HepG2 (cell line): ENCODE measurements around the gene SMAD3. TPM values are rescaled to one million over a fixed set of nuclear protein-coding genes. Genes with fewer than 3 reads are reported as not detected.

Experiments
- BCL3 ChIP-seq: sonication (generic); formaldehyde crosslinking; IDR thresholded peaks from 2 replicates; pipeline ENCODE4 v1.5.1; 2020; ENCODE audit warnings: mild to moderate bottlenecking, missing genetic modification reagents, moderate library complexity
- CENPT ChIP-seq: sonication (generic); formaldehyde crosslinking; IDR thresholded peaks from 2 replicates; pipeline ENCODE4 v1.8.0; 2022; ENCODE audit warnings: low read depth, mild to moderate bottlenecking, moderate library complexity, missing genetic modification reagents
- FOXA1 ChIP-seq, 2 experiments: fragments of 450-650 bp in 1 of 2; sonication (generic) in 1 of 2; formaldehyde crosslinking in 1 of 2; IDR thresholded peaks; 2 replicates each; pipeline versions ENCODE4 v1.4.0 to v1.6.1; 2016 to 2020; ENCODE audit warnings: missing genetic modification reagents in 1 of 2
- GATAD2A ChIP-seq: IDR thresholded peaks from 2 replicates; pipeline ENCODE4 v1.6.1; 2016
- JARID2 ChIP-seq: sonication (generic); formaldehyde crosslinking; IDR thresholded peaks from 2 replicates; pipeline ENCODE4 v1.8.1; 2023; ENCODE audit warnings: missing genetic modification reagents, inconsistent platforms; ENCODE audit not compliant: insufficient replicate concordance
- NCOA2 ChIP-seq: sonication (generic); formaldehyde crosslinking; IDR thresholded peaks from 2 replicates; pipeline ENCODE4 v1.8.0; 2022; ENCODE audit warnings: inconsistent platforms
- PHB2 ChIP-seq: fragments of 450-650 bp; IDR thresholded peaks from 2 replicates; pipeline ENCODE4 v1.6.1; 2018; ENCODE audit not compliant: partially characterized antibody
- PTBP1 ChIP-seq: fragments of 200-400 bp; formaldehyde crosslinking; IDR thresholded peaks from 2 replicates; pipeline ENCODE4 v1.6.1; 2018; ENCODE audit warnings: low read length, low read depth; ENCODE audit not compliant: poor library complexity, severe bottlenecking
- RARA ChIP-seq: IDR thresholded peaks from 2 replicates; pipeline ENCODE4 v1.6.1; 2016; ENCODE audit warnings: missing genetic modification reagents, missing compliant biosample characterization
- RXRA ChIP-seq: sonication (generic); formaldehyde crosslinking; IDR thresholded peaks from 2 replicates; pipeline ENCODE4 v1.5.1; 2020; ENCODE audit warnings: missing genetic modification reagents
- SIN3B ChIP-seq: fragments of 150-350 bp; IDR thresholded peaks from 2 replicates; pipeline ENCODE4 v1.6.1; 2014; ENCODE audit warnings: low read length
- ZNF24 ChIP-seq: fragments of 450-650 bp; IDR thresholded peaks from 2 replicates; pipeline ENCODE4 v1.6.1; 2017; ENCODE audit warnings: antibody characterized with exemption, mild to moderate bottlenecking
- ZNF343 ChIP-seq: sonication (generic); formaldehyde crosslinking; IDR thresholded peaks from 2 replicates; pipeline ENCODE4 v1.4.0; 2020; ENCODE audit warnings: mild to moderate bottlenecking, missing genetic modification reagents
- ZNF382 ChIP-seq: sonication (generic); formaldehyde crosslinking; IDR thresholded peaks from 2 replicates; pipeline ENCODE4 v1.5.0; 2020; ENCODE audit warnings: missing genetic modification reagents, mild to moderate bottlenecking, borderline replicate concordance
- ZNF580 ChIP-seq: IDR thresholded peaks from 2 replicates; pipeline ENCODE4 v1.6.1; 2016; ENCODE audit warnings: low read depth, borderline replicate concordance
- ZNF589 ChIP-seq: sonication (generic); formaldehyde crosslinking; conservative IDR thresholded peaks from 2 replicates; pipeline ENCODE4 v1.8.0; 2022; ENCODE audit warnings: mild to moderate bottlenecking, moderate library complexity, missing genetic modification reagents
- ZNF75D ChIP-seq: sonication (generic); formaldehyde crosslinking; IDR thresholded peaks from 2 replicates; pipeline ENCODE4 v1.8.1; 2023; ENCODE audit warnings: missing genetic modification reagents, mild to moderate bottlenecking, borderline replicate concordance
- ZNF792 ChIP-seq: IDR thresholded peaks from 2 replicates; pipeline ENCODE4 v1.6.1; 2016
- polyA plus RNA-seq, 8 experiments: library from polyadenylated mRNA; depleted of rRNA in 3 of 8; stranded (reverse) in 7 of 8; unstranded in 1 of 8; fragments of >200 nt; fragmentation: Illumina TruSeq in 4 of 8; extraction: Trizol in 4 of 8; gene quantifications; 2 replicates each; pipeline versions ENCODE4 v1.2.1 to v1.2.3, GENCODE V29; 2011 to 2016; ENCODE audit warnings: low read depth in 4 of 8, missing spikeins in 1 of 8, mixed read lengths in 1 of 8; ENCODE audit not compliant: insufficient read depth in 1 of 8
- total RNA-seq, 5 experiments: library from RNA; depleted of rRNA; stranded (reverse); fragments of >200 nt; fragmentation: Illumina TruSeq; extraction: Trizol; gene quantifications; 2 replicates each; pipeline ENCODE4 v1.2.3, GENCODE V29; 2016; ENCODE audit warnings: low read depth in 1 of 5
- TF ChIP-seq, protein P1 (sequence below): sonication (generic); formaldehyde crosslinking; IDR thresholded peaks from 2 replicates; pipeline ENCODE4 v1.4.0; 2020; ENCODE audit warnings: missing genetic modification reagents
- TF ChIP-seq, protein P2 (sequence below): sonication (generic); formaldehyde crosslinking; IDR thresholded peaks from 2 replicates; pipeline ENCODE4 v1.8.1; 2023; ENCODE audit warnings: mild to moderate bottlenecking, missing genetic modification reagents
- TF ChIP-seq, protein P3 (sequence below): IDR thresholded peaks from 2 replicates; pipeline ENCODE4 v1.6.1; 2016; ENCODE audit warnings: mild to moderate bottlenecking

SMAD3 gene
- total and polyA plus RNA-seq, 2 of the 13 experiments (the other 11 are each of a cell fraction or from before 2014, with no cell fraction given), result 8.6 to 56.3 TPM

- TF ChIP-seq, protein P1, sequence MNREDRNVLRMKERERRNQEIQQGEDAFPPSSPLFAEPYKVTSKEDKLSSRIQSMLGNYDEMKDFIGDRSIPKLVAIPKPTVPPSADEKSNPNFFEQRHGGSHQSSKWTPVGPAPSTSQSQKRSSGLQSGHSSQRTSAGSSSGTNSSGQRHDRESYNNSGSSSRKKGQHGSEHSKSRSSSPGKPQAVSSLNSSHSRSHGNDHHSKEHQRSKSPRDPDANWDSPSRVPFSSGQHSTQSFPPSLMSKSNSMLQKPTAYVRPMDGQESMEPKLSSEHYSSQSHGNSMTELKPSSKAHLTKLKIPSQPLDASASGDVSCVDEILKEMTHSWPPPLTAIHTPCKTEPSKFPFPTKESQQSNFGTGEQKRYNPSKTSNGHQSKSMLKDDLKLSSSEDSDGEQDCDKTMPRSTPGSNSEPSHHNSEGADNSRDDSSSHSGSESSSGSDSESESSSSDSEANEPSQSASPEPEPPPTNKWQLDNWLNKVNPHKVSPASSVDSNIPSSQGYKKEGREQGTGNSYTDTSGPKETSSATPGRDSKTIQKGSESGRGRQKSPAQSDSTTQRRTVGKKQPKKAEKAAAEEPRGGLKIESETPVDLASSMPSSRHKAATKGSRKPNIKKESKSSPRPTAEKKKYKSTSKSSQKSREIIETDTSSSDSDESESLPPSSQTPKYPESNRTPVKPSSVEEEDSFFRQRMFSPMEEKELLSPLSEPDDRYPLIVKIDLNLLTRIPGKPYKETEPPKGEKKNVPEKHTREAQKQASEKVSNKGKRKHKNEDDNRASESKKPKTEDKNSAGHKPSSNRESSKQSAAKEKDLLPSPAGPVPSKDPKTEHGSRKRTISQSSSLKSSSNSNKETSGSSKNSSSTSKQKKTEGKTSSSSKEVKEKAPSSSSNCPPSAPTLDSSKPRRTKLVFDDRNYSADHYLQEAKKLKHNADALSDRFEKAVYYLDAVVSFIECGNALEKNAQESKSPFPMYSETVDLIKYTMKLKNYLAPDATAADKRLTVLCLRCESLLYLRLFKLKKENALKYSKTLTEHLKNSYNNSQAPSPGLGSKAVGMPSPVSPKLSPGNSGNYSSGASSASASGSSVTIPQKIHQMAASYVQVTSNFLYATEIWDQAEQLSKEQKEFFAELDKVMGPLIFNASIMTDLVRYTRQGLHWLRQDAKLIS (CRISPR knock-in tag), result no peak
- no peak for TF ChIP-seq BCL3 (CRISPR knock-in tag)
- peak; percentile 53 for TF ChIP-seq RARA
- TF ChIP-seq PTBP1, result no peak
- no peak for TF ChIP-seq NCOA2 (CRISPR knock-in tag)
- no peak for TF ChIP-seq SIN3B
- no peak for TF ChIP-seq CENPT (CRISPR knock-in tag)
- TF ChIP-seq, protein P2, sequence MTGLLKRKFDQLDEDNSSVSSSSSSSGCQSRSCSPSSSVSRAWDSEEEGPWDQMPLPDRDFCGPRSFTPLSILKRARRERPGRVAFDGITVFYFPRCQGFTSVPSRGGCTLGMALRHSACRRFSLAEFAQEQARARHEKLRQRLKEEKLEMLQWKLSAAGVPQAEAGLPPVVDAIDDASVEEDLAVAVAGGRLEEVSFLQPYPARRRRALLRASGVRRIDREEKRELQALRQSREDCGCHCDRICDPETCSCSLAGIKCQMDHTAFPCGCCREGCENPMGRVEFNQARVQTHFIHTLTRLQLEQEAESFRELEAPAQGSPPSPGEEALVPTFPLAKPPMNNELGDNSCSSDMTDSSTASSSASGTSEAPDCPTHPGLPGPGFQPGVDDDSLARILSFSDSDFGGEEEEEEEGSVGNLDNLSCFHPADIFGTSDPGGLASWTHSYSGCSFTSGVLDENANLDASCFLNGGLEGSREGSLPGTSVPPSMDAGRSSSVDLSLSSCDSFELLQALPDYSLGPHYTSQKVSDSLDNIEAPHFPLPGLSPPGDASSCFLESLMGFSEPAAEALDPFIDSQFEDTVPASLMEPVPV (CRISPR knock-in tag), result no peak
- no peak for TF ChIP-seq ZNF24
- TF ChIP-seq FOXA1 (IDR thresholded peaks at IDR 0.05), result no peak
- TF ChIP-seq FOXA1 (CRISPR knock-in tag; IDR thresholded peaks at IDR 0.05), result no peak
- TF ChIP-seq ZNF343, result no peak
- TF ChIP-seq ZNF580 (CRISPR knock-in tag), result no peak
- TF ChIP-seq ZNF382 (CRISPR knock-in tag), result no peak
- TF ChIP-seq ZNF75D (CRISPR knock-in tag), result no peak
- no peak for TF ChIP-seq PHB2
- peak; percentile 27; the same call in 1 of the 2 replicates for TF ChIP-seq RXRA (CRISPR knock-in tag)
- TF ChIP-seq, protein P3, sequence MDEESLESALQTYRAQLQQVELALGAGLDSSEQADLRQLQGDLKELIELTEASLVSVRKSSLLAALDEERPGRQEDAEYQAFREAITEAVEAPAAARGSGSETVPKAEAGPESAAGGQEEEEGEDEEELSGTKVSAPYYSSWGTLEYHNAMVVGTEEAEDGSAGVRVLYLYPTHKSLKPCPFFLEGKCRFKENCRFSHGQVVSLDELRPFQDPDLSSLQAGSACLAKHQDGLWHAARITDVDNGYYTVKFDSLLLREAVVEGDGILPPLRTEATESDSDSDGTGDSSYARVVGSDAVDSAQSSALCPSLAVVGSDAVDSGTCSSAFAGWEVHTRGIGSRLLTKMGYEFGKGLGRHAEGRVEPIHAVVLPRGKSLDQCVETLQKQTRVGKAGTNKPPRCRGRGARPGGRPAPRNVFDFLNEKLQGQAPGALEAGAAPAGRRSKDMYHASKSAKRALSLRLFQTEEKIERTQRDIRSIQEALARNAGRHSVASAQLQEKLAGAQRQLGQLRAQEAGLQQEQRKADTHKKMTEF (CRISPR knock-in tag), result no peak
- TF ChIP-seq GATAD2A, result 0 out of 2 replicates have a peak, but pooled peaks have one; percentile 30
- no peak for TF ChIP-seq ZNF792 (CRISPR knock-in tag)
- no peak for TF ChIP-seq JARID2 (CRISPR knock-in tag)
- TF ChIP-seq ZNF589 (CRISPR knock-in tag), result no peak
Measured at GRCh38 chr15:67108122-67108961, 42.9 kb downstream of the SMAD3 start (continued).
